ENCODE results near the gene HMG20B.
"Not testable (repeated sequence)": the region's sequence is repeated elsewhere in the genome, so short reads cannot be mapped to it uniquely, and the experiment has no call there.

Gene HMG20B

DNA sequence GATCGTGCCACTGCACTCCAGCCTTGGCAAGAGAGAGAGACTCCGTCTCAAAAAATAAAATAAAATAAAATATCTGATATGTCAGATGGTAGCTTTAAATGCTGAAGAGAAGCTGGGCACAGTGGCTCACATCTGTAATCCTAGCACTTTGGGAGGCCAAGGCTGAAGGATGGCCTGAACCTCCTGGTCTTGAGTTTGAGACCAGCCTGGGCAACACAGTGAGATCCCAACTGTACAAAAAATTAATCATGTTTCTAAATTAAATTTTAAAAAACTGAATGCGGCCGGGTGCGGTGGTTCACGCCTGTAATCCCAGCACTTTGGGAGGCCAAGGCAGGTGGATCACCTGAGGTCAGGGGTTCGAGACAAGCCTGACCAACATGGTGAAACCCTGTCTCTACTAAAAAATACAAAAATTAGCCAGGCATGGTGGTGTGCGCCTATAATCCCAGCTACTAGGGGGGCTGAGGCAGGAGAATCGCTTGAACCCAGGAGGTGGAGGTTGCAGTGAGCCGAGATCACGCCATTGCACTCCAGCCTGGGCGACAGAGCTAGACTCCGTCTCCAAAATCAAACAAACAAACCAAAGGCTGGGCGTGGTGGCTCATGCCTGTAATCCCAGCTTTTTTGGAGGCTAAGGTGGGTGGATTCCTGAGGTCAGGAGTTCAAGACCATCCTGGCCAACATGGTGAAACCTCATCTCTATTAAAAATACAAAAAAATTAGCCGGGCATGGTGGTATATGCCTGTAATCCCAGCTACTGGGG is 11.5 kb downstream of the HMG20B start:
- DNase-seq (ENCODE audit: low read depth) = not testable (repeated sequence)

DNA sequence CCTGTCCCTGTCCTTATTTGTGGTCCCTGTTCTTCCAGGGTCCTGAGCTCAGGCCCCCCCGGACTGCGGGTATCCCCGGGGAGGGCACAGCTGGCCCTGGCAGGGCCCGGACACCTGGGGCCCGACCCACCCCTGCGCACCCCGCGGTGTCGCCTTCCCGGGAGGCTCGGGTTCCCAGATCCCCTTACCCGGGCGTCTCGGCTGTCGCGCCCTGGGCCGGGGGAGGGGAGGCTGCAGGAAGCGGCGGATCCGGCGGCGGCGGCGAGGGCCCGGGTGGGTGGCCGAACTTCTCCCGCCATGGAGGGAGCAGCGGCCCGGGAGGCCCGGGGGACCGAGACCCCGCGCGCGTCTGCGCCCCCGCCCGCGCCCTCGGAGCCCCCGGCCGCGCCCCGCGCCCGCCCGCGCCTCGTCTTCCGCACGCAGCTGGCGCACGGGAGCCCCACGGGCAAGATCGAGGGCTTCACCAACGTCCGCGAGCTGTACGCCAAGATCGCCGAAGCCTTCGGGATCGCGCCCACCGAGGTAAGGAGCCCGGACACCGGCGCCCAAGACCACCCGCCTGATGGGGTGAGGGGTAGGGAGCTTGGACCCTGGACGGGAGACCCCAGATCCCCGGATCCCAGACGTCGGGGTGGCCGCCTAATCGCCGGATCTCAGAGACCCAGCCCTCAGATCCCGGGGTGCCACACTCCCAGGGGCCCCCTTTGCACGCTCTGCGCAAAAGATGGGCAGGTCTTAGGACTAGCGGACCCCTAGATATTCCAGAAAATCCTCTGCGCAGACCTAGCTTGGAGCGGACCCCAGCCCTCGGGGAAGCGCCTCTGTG is 12.8 kb downstream of the HMG20B start, which contains the start of gene GIPC3:
TSS of gene GIPC3 (plus strand) at position 178 of the 826 bp plus-strand sequence. CDS start at position 298, 120 bp downstream.
- no peak for DNase-seq (ENCODE audit: low read depth)

DNA sequence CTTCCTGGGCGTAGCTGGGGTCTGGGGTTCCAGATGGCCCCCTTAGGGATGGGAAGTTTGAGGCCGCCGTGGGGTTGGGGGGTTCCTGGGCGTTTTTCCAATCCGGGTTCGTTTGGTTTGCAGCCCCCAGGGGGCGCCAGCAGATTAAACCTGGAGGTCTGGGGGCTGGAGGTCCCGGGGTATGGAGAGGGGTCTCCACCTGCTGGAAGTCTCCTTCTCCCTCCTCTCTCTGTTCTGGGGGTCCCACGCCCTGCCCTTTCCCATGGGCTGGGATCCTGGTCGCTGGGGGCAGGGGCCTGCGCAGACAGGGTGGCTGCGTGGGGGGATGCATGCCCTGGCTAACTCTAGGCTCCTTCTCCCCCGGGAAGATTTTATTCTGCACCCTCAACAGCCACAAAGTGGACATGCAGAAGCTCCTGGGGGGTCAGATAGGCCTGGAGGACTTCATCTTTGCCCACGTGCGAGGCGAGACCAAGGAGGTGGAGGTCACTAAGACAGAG is 13.4 kb downstream of the HMG20B start:
- no peak for DNase-seq (ENCODE audit: low read depth)

DNA sequence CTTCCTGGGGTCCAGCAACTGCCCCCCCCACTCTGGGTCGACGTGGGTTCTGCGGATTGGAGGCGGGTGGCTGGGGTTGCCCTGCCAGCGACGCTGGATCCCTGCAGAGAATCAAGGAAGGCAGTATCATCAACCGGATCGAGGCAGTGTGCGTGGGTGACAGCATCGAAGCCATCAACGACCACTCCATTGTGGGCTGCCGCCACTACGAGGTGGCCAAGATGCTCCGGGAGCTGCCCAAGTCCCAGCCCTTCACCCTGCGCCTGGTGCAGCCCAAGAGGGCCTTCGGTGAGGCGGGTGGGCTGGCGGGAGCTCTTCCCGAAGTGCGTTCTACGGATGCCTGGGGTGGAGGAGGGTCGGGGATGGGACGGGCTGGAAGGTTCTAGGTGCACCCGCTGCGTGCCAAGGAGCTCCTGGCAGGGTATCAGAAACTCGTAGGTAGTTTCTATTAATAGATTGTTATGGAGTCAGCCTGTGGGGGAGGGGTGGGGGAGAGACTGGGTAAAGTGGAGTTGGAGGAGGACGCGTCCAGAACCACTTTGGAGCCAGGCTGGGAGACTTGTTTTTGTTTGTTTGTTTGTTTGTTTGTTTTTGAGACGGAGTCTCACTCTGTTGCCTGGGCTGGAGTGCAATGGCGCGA is 14.1 kb downstream of the HMG20B start:
- no peak for DNase-seq (ENCODE audit: low read depth)

DNA sequence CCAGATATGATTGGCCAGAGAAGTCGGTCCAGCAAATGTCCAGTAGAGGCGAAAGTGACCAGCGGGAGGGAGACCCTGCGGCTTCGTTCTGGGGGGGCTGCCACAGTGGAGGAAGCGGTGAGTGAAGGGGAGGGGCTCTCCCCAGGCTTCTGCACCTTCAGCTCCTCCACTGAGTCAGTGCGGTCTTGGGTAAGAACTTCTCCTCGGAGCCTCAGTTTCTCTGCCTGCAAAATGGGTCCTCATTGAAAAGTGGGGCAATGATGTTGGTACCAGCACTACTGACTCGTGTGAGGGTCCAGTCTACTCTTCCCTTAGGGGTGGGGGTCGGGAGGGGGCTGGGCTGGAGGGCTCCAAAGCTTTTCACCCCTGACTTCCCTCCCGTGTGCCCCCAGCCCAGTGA is 16.7 kb downstream of the HMG20B start:
- DNase-seq (ENCODE audit: low read depth) = no peak

DNA sequence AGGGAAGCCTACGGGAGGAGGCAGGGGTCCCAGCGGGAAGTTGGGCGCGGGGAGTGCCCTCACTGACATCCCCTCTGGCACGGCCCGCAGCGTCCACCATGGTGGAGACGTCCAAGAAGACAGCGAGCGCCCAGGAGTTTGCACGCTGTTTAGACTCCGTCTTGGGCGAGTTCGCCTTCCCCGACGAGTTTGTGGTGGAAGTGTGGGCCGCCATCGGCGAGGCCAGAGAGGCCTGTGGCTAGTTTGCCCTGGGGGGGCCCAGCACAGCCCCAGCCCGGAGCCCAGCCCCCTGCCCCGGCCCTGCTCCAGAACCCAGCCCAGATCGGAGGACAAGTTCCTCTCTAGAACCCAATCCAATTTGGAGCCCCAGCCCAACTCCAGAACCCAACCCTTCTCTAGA is 17.2 kb downstream of the HMG20B start:
- DNase-seq (ENCODE audit: low read depth) = no peak

DNA sequence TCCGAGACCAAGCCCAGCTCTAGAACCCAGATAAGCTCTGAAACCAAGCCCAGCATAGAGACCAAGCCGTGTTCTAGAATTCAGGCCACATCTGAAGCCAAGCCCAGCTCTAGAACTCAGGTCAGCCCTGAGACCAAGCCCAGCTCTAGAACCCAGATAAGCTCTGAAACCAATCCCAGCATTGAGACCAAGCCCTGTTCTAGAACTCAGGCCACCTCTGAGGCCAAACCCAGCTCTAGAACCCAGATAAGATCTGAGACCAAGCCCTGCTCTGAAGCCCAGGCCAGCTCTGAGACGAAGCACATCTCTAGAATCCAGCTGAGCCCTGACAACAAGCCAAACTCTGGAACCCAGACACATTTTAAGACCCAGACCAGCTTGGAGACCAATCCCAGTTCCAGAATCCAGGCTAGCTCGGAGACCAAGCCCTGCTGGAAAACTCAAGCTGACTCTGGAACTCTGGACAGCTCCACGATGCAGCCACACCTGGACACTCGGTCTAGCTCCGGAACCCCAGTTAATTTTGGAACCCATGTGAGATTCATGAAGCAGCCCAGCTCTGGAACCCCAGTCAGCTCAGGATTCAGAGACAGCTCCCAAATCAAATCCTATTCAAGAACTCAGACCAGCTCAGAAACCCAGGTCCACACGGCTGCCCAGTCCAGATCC is 18.4 kb downstream of the HMG20B start:
- DNase-seq (ENCODE audit: low read depth) = no peak

DNA sequence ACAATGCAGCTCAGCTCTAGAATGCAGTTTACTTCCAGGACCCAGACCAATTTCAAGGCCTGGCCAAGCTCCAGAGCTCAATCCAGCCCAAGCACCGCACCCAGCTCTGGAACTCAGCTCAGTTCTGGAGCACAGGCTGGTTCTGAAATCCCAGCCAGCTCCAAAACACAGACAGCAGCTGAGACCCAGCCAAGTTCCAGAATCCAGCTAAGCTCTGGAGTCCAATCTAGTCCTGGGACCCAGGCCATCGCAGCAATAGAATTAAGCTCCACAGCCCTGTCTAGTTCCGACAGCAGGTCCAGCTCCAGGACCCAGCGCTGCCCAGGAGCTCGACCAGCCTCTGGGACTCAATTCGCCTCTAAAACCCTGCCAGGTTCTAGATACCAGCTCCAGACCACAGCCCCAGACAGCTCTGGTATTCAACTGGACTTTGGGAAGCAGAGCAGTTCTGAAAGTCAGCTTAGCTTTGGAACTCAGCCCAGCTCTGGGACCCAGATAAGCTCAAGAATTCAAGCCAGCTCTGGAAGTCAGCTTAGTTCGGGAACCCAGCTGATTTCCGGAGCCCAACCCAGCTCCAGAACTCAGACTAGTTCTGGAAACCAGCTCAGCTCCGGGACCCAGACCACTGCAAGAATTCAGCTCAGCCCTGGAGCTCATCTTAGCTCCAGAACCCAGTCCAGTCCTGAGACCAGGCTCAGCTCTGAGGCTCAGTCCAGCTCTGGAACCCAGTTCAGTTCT is 19.3 kb downstream of the HMG20B start:
- DNase-seq (ENCODE audit: low read depth) = no peak

DNA sequence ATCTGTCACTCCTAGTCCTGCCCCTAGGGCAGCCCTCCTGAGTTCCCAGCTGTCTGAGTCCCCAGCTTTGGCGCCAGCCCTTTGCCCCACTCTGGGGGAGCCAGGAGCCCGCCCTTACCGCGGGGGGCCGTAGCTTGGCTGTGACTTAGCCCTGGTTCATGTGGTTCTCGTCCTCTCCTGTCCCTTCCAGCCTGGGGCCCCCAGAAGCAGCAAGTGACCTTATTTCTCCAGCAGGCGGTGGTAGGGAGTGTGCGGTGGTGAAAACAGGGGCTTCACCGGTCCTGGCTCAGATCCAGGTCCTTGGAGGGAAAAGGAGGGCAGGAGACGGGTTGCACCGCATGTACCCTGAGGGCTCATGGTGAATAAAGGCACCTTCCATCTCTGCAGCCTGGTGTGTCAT is 20.4 kb downstream of the HMG20B start:
- no peak for DNase-seq (ENCODE audit: low read depth)

DNA sequence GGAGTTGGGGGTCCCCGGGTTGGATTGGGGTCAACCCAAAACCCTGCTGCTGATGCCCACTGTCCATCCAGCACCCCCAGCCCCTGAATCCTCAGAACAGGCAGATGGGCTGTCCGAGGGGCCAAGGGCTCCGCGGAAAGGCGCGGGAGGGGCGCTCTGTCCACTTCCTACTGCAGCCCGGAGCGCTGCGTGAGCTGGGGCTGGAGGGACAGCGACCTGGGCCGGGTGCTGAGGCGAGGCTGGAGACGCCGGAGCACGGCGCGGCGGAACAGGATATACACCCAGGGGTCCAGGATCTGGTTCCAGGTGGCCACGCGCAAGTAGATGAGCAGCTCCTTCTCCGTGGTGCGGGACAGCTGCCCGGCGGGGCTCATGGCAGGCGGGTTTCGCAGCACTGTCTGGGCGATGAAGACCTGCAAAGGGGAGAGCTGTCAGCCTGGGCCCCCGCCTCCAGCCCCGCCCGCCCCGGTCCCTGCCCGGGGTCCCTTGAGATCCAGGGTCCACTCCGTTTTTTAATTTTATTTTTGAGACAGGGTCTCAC is 22.8 kb downstream of the HMG20B start:
- DNase-seq (ENCODE audit: low read depth) = no peak

DNA sequence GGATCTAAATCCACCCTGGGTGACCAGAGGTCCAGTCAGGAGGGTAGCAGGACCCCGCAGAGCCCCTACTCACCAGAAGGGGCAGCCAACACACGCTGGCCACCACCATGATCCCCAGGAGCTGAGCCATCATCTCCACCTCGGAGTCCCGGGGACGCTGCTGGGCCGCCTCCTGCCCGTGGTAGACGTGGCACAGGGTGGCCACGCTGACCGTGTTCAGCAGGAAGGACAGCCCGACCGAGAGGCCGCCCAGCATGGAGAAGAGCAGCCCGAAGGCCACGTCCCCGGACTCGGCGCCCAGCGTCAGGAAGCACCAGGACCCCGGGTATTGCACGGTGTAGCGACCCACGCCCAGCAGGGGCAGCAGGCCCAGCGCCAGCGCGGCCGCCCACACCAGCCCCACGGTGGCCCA is 27.0 kb downstream of the HMG20B start:
- DNase-seq (ENCODE audit: low read depth) = no peak

DNA sequence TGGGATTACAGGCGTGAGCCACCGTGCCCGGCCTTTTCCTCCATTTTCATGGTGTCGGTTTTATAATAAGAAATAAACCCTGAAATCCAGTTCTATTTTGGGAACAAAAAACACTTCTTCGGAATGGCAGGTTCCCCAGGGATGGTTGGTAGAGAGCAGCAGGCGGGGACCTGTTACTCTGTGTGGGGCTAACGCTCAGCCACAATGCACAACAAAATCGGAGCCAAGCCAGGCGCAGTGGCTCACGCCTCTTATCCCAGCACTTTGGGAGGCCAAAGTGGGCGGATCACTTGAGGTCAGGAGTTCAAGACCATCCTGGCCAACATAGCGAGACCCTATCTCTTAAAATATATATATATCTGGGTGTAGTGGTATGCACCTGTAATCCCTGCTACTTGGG is 28.3 kb downstream of the HMG20B start:
- no peak for DNase-seq (ENCODE audit: low read depth)

DNA sequence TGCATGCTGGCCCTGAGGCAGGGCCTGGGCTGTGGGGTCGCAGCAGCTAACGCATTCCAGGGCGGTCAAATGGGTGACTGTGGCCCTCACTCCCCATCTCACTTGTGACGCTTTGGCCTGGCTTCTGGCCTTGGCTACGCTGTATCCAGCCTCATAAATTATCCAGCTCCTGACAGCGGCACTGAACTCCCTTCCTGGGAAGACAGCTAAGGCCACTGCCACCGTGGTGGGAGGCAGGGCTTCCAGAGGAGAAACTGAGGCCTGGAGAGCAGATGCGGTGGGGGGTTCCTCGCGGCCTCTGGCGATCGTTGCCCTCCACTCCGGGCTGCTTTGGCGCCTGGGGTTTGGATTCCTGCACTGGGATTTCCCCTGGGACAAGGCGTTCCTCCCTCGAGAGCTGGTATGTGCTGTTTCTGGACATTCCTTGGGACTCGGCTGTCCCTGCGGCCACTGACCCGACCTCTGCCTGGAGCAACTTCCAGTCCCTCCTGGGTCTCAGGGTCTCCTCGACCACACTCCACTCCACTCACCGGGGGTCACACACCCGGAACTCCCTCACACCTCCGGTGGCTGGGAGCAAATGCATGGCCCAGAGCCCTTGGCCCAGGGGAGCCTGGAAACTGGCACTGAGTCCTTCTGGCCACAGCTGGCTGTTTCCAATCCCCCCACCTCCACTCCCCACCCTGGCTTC is 30.5 kb downstream of the HMG20B start:
- DNase-seq (ENCODE audit: low read depth) = no peak

DNA sequence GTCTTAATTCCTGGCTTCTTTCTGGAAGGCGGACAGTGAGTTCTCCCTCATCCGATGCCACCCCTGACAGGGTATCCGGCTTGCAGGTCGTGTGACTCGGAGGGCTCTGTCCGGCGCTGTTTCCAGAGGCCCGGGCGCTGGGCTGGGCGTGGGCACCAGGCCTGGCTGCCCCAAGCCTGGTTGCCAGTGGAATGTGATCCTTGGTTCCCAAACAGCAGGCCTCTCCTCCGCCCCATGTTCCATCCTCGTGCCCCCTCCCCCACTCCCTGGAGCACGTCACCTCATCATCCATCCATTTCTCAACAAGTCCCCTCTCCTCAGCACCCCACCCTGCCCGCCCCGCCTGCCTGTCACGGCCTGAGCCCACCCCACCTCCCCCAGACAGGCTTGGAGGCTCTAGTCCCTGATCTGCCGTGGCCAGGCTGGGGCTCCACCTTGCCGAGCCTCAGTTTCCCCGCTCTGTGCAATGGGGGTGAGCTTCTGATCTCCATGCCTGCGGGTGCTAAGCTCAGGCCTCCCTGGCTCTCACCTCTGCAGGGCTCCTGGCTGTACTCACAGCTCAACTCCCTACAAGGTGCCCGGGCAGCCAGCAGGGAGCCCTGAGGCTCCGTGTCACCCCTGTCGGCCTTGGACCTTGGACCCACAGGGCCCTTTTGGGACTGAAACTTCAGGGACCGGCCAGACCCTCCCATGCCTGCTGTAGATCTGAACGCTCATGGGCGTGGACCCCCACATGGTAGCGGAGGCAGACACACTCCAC is 31.7 kb downstream of the HMG20B start:
- no peak for DNase-seq (ENCODE audit: low read depth)

DNA sequence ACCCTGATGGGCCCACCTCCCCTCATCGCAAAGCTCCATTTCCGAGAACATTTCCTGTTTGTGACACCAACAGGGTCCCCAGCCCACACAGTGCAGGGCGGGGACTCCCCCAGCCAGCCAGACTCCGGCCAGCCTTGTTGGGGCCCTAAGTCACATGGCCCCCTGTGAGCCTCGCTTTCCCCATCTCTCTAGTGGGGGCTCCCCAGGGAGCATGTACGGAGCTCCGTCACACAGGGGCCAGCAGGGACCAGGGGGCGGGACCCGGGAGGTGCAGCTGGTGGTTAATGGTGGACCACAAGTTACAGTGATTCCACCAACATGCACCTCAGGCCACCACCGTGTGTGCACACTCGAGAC is 32.2 kb downstream of the HMG20B start:
- DNase-seq (ENCODE audit: low read depth) = no peak

DNA sequence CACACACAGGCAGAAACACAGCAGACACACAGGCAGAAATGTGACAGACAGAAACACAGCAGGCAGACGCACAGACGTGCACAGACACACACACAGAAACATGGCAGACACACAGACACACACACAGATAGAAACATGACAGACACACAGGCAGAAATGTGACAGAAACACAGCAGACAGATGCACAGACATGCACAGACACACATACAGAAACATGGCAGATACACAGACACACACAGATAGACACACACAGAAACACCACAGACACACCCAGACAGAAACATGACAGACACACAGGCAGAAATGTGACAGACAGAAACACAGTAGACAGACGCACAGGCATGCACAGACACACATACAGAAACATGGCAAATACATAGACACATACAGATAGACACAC is 32.6 kb downstream of the HMG20B start:
- no peak for DNase-seq (ENCODE audit: low read depth)

DNA sequence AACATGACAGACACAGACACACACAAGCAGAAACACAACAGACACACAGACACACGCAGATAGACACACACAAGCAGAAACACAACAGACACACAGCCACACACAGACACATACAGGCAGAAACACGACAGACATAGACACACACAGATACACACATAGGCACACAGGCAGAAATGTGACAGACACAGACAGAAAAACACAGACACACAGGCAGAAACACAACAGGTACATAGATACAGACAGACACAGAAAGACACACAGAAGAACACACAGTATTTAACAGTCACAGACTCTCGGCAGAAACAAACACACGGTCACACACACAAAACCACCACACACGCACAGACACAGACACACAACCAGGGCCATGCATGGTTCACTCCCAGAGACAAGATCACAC is 33.0 kb downstream of the HMG20B start:
- DNase-seq (ENCODE audit: low read depth) = no peak

DNA sequence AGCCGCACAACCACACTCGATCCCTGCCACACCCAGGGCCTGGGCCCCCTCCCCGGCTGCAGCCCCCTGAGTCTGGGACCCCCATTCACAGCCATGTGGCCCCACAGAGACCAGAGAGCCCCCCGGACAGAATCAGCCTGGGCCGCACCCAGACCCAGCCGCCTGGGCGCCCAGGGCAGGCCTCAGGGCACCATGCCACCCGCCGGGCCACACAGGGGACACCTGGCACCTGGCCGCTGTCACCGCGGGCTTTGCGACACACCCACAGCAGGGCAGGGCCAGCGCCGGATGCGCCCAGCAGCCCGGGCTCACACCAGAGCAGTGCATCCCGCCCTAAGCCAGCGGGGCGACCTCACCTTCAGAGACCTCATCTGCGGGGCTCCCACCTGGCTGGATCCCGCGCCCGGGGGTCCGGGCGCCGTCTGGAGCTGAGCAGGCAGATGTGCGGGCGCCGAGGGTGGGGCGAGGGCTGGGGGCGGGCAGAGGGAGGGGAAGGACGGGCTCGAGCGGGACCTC is 33.5 kb downstream of the HMG20B start:
- no peak for DNase-seq (ENCODE audit: low read depth)

DNA sequence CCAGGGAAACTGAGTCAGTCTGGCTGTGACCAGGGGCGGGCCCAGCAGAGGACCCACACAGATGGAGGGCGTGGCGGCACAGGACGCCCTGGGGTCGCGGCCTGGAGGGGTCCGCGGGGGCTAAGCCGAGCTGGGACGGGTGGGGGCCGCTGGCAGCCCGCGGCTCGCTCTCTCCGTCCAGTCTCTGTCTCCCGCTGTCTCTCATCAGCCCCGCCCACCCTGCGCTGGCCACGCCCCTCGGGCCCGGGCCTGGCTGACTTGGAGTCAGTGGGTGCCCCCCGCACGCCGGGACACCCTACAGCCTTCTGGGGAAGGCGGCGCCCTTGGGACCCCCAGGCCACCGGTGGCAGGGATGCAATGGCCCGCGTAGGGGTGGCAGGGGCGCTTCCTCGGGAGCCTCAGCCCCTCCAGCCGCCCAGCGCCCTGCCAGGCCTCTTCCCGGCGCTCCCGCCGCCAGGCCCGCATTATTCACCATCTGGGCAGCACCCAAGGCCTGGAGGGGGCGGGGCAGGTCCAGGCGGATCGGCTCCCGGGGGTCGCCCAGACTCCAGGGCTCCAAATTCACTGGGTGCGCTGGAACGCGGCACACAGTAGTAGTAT is 34.0 kb downstream of the HMG20B start, which contains the start of gene TBXA2R:
TSS of gene TBXA2R (minus strand) at position 186 of the 600 bp plus-strand sequence. CDS start 6,241 bp downstream, outside the sequence.
- peak; percentile 28 for DNase-seq (ENCODE audit: low read depth)
